Activated T-cell treated with anti-CD3 and anti-CD28 coated beads for 1 hour (primary cell): Measurements from ENCODE around the gene ENTPD5.

Experiments used
- DNase-seq: peaks from one replicate; pipeline ENCODE4 v3.0.0-alpha.2; 2020; ENCODE audit warnings: low read depth

Gene ENTPD5, protein sequence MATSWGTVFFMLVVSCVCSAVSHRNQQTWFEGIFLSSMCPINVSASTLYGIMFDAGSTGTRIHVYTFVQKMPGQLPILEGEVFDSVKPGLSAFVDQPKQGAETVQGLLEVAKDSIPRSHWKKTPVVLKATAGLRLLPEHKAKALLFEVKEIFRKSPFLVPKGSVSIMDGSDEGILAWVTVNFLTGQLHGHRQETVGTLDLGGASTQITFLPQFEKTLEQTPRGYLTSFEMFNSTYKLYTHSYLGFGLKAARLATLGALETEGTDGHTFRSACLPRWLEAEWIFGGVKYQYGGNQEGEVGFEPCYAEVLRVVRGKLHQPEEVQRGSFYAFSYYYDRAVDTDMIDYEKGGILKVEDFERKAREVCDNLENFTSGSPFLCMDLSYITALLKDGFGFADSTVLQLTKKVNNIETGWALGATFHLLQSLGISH

GRCh38 chr14:74018586-74019407 is at the start of gene ENTPD5, which contains the start of gene BBOF1:
TSS of gene ENTPD5 (minus strand) at chr14:74019288. CDS start at chr14:73988102, 31,186 bp downstream.
TSS of gene BBOF1 (plus strand) at chr14:74019349. CDS start at chr14:74019479, 130 bp downstream.
- peak; percentile 76 for DNase-seq

DNA sequence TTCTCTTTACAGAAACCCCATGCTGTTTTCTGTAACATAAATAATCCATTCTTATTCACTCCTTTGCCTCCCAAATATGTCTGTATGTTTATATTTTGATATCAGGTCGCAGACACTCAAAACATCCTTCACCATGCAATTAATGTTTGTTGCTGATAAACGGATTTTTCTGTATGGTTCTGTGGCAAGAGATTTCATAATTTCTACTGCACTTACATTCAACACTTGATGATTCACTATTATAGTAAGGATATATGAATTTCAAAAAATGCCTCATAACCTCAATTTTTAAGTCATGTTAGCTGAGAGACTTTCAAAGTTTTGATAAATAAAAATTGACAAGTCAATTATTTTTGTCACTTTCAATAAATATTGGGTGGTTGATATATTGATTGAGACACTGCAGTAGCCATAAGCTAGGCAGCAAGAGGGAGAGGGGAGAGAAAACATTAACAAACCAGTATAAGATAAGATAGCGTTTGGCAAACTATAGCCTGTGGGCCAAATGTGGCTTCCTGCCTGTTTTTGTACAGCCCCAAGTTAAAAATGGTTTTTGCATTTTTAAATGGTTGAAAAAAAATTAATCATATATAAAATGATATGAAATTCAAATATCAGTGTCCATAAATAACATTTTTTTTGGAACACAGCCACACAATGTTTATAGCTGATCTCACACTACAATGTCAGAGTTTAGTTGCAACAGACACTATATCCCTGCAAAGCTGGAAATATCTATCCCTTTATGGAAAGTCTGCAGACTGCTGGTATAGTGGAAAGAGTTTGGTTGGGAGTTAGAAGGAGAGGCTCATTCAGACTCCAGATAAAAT is 46.9 kb upstream of the ENTPD5 start:
- no peak for DNase-seq

DNA sequence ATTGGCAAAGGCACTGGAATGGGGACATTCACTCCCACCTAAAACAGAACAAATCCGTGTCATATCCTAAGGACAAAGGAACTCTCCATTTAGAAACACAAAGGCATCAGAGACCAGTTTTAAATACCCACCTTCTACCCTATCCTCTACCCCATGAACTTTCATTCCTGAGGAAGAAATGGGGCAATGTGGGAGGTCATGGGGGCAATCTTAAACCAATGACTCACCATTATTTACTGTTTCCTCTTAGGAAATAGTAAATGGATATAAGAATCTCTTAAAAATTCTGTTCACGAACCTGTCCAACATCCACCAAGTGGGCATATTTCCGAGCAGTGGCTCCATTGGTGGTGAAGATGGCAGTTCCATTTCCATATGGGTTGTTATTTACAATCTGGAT is 45.8 kb upstream of the ENTPD5 start:
- no peak for DNase-seq

- DNase-seq = no peak
These were observed 45.3 kb upstream of the ENTPD5 start for GRCh38 chr14:74064426-74064825.

DNA sequence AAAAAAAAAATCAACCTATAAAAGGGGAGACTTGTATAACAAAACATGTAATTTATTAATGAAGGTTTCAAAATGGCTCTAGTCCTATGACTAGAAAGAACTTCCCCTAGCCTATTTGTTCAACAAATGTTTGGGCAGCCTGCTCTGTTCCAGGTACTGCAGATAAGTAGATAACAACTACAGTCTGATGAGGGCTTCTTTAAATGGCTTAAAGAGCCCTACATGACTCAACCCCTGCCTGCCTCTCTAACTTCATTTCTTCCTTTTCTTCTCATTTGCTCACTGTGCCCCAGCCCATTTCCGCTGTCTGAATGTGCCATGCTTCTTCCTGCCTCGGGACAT is 43.7 kb upstream of the ENTPD5 start:
- no peak for DNase-seq

DNA sequence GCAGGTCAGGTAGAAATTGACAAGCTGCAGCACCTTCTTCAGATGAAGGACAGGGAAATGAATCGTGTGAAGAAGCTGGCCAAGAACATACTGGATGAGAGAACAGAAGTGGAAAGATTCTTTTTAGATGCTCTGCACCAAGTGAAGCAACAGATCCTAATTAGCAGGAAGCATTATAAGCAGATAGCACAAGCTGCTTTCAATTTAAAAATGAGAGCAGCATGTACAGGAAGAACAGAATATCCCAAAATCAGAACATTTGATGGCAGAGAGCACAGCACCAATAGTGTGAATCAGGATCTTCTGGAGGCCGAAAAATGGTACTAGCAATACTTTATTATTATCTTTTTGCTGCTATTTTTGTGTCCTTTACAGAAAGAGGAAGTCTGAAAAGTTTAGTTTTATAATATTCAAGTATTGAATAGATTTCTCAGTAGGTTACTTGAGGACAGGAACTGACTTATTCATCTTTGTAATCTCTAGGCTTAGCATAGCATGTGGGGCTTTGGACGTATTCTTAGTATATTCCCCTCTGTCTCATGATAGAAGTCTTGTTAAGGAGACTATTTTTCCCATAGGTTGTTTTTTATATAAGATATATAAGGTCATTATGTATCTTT is 30.9 kb upstream of the ENTPD5 start:
- no peak for DNase-seq

GRCh38 chr14:74048281-74048680 is 29.2 kb upstream of the ENTPD5 start:
- DNase-seq = no peak

GRCh38 chr14:74045522-74045921 is 26.4 kb upstream of the ENTPD5 start:
- no peak for DNase-seq

DNA sequence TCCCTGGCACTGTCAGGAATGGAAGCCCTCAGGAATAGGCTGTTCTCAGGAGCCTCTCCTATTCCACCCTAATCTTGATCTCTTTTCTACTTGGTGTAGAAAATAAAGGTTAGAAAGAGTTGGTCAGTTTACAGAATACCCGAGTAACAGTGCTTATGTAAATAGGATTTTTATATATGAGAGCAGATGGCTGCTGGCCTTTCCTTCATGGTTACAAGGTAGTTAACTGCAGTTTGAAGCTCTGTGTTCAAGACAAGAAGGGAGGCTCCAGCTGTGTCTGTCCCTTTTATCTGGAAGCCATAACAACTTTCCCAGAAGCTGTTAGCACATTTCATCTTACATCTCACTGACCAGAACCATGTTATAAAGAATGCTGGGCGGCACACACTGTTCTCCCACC is 23.2 kb upstream of the ENTPD5 start:
- DNase-seq = no peak

- no peak for DNase-seq
These were observed 19.2 kb upstream of the ENTPD5 start for GRCh38 chr14:74038020-74038859.

DNA sequence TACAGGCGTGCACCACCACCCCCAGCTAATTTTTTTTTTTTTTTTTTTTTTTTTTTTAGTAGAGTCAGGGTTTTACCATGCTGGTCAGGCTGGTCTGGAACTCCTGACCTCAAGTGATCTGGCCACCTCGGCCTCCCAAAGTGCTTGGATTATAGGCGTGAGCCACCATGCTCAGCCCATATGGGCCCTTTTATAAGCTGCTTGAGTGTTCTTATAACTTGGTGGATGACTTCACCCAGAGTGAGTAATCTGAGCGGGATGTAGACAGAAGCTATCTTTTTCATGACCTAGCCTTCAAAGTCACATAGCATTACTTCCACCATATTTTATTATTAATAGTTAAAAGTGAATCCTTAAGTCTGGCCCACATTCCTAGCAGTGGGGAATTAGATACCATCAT is 16.5 kb upstream of the ENTPD5 start:
- no peak for DNase-seq

GRCh38 chr14:74034572-74034971 is 15.5 kb upstream of the ENTPD5 start:
- no peak for DNase-seq

DNA sequence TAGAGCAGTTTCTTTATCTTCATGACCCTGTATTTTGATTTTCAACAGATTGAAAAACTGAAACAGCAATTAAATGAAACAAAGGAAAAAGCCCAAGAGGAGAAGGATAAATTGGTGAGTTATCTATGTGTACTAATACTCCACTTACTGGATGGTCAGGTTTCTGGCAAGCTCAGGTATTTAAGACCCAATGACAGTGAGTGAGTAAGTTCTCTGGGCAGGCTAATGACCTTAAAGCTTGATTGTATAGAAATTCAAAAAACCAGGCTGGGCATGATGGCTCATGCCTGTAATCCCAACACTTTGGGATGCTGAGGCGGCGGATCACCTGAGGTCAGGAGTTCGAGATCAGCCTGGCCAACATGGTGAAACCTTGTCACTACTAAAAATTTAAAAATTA is 10.0 kb upstream of the ENTPD5 start:
- no peak for DNase-seq

GRCh38 chr14:74022346-74022745 is 3.3 kb upstream of the ENTPD5 start:
- DNase-seq = no peak

- DNase-seq = no peak
These were observed 485 bp upstream of the ENTPD5 start for GRCh38 chr14:74019408-74020137.

- DNase-seq = no peak
These were observed 908 bp downstream of the ENTPD5 start for GRCh38 chr14:74018174-74018585.

DNA sequence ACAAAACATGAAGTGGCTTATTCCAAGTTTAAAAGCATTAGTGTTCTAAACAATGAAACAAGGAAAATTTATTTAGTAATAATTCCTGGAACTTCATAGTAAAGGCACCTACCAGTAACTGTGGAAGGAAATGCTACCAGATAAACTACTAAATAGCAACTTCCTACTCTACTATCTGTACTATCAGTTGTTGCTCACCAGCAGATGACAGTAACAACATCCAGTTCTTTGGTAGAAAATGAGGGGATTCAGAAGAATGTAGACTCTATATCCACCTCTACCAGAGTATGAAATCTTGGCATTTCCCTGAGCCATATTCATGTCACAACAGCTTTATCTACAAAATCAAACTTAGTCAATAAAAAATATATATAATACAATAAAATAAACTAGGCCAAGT is 3.1 kb downstream of the ENTPD5 start:
- no peak for DNase-seq

DNA sequence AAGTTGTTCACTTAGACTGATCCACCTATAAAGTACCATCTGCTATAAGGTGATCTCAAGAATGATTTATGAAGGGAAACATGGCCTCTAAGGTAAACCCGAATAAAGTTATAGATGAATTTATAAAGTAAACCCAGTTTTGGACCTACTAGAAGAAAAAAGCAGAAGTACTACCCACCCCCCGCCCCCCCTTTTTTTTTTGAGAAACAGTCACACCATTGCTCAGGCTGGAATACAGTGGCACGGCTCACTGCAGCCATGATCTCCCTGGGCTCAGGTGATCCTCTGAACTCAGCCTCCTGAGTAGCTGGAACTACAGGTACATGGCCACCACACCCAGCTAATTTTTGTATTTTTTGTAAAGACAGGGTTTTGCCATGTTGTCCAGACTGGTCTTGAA is 3.9 kb downstream of the ENTPD5 start:
- DNase-seq = no peak

DNA sequence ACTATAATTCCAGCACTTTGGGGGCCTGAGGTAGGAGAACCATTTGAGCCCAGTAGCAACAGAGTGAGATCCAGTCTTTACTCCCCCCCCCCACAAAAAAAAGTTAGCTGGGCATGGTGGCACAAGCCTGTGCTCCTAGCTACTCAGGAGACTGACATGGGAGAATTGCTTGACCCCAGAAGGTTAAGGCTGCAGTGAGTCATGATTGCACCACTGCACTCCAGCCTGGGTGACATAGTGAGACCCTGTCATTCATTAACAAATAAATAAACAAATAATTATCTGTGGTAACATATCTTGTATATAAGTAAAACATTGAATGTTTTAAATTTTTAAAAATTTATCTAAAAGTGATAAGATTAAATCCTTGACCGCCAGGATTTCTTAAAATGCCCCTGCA is 4.8 kb downstream of the ENTPD5 start:
- no peak for DNase-seq

DNA sequence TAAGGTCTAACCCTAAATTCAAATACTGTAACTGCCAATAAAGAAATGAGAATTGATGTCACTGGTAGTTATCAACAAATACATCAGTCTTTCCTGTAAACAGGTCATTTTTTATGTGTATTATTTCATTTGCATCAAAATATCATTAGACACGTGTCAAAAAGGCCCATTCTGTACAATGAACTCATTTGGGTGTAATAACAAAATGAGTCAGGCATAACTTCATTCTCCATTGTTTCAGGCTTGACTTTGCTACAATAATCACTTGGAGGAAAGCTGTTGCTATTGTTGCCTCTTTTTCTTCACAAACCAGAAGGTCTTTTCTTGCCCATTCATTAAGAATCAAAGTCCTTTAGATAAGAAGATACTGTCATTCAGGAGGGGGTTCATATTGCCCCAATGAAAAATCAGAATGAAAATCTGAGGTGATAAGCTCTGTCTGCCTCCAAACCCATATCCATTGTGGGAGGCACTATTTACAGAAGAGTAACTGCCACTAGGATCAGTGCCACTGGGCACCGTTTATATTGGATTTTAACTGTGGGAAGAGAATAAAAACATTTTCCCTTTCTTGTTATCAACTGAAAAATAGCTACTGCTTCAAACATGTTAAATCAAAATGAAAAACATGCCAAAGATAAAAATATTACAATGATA is 10.1 kb downstream of the ENTPD5 start:
- DNase-seq = no peak
